ENCODE data around the gene MIEN1.

Gene MIEN1

GRCh38 chr17:39705786-39706348, 24.5 kb downstream of the MIEN1 start:
- no peak for DNase-seq (ENCODE audit: low read depth)
- no peak overlapping the region for H3K4me3 ChIP-seq (ENCODE audit: control insufficient read depth, low read depth, low read length)
- TF ChIP-seq, protein P1, sequence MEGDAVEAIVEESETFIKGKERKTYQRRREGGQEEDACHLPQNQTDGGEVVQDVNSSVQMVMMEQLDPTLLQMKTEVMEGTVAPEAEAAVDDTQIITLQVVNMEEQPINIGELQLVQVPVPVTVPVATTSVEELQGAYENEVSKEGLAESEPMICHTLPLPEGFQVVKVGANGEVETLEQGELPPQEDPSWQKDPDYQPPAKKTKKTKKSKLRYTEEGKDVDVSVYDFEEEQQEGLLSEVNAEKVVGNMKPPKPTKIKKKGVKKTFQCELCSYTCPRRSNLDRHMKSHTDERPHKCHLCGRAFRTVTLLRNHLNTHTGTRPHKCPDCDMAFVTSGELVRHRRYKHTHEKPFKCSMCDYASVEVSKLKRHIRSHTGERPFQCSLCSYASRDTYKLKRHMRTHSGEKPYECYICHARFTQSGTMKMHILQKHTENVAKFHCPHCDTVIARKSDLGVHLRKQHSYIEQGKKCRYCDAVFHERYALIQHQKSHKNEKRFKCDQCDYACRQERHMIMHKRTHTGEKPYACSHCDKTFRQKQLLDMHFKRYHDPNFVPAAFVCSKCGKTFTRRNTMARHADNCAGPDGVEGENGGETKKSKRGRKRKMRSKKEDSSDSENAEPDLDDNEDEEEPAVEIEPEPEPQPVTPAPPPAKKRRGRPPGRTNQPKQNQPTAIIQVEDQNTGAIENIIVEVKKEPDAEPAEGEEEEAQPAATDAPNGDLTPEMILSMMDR (conservative IDR thresholded peaks at IDR 0.05; ENCODE audit: control insufficient read depth, insufficient read depth, low read depth, low read length): no peak

- TF ChIP-seq, protein P1 (conservative IDR thresholded peaks at IDR 0.05; ENCODE audit: control insufficient read depth, insufficient read depth, low read depth, low read length): peak; percentile 13
- DNase-seq (ENCODE audit: low read depth): peak; percentile 17
- H3K4me3 ChIP-seq (ENCODE audit: control insufficient read depth, low read depth, low read length): no peak overlapping the region
Measured at GRCh38 chr17:39704821-39705551, 25.3 kb downstream of the MIEN1 start.

DNA sequence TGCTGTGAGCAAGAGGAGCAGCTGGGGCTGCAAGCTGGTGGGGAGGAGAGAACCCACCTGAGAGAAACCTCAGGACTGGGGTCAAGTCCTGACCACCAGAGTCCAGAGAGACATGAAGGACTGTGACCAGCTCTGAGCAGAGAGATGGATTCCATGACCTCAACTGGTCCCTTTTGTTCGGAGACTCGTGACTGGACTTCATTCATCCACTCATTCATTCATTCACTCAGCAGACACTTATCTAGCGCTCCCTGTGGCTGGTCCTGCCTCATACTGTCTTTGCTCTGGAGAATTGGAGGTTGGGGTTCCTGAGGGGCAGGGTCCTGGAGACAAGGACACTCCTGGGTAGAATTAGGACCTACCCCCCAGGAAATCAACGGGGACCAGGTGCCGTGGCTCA, 26.4 kb downstream of the MIEN1 start:
- no peak for DNase-seq (ENCODE audit: low read depth)
- H3K4me3 ChIP-seq (ENCODE audit: control insufficient read depth, low read depth, low read length): no peak overlapping the region
- TF ChIP-seq, protein P1 (conservative IDR thresholded peaks at IDR 0.05; ENCODE audit: control insufficient read depth, insufficient read depth, low read depth, low read length): no peak

DNA sequence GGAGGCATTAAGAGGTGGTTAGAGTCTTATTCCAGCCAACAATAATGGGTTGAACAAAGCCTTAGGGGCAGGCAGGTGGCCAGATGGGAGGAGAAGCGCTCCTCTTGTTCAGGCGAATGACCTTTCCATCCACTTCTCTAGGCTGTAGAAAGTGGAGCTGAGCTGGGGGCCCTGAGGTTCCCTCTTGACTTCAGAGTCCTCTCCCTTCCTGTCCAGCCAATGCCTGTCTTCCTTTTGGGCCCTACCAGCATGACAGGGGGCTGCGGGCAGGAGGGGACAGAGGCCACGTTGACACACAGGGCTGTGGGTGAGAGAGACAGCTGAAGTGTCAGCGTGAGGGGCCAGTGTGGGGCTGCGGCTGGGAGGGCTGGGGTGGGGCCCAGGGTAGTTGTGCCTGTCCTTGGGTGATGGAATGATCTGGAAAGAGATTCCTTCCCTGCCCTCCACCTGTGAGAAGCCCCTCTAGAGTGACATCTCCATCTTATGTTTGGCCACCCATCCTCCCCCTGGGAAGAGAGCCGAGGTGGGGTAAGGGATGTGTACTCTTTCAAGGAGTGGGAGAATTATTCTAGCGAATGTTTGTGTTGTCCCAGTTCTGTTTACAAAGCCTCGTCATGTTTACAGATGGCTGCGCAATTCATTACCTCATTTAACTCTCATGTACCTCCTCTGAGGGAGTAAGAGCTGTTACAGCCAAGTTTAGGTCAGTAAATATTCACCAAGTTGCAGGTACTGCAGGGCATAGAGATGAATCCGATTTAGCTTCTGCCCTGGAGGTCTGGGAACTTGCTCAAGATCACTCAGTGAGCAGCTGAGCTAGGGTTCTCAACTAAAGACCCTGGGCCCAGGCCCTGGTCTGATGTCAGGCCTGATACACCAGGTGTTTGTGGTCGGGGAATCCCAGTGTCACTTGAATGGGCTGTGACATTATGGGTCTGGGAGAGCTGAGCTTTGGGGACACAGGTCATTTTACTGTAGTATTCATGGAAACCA, 27.1 kb downstream of the MIEN1 start:
- TF ChIP-seq, protein P1 (conservative IDR thresholded peaks at IDR 0.05; ENCODE audit: control insufficient read depth, insufficient read depth, low read depth, low read length): no peak
- no peak overlapping the region for H3K4me3 ChIP-seq (ENCODE audit: control insufficient read depth, low read depth, low read length)
- no peak for DNase-seq (ENCODE audit: low read depth)

GRCh38 chr17:39701784-39702422, 28.4 kb downstream of the MIEN1 start:
- no peak for DNase-seq (ENCODE audit: low read depth)
- TF ChIP-seq, protein P1 (conservative IDR thresholded peaks at IDR 0.05; ENCODE audit: control insufficient read depth, insufficient read depth, low read depth, low read length): no peak
- no peak overlapping the region for H3K4me3 ChIP-seq (ENCODE audit: control insufficient read depth, low read depth, low read length)

Data from fibroblast of mammary gland (primary cell).